Activated naive CD8-positive, alpha-beta T cell treated with anti-CD3 and anti-CD28 coated beads, Interleukin-2, amount 50 U/mL, for 24 hours (primary cell): Measurements from ENCODE around the gene RNGTT.
"Not testable (repeated sequence)": the region's sequence is repeated elsewhere in the genome, so short reads cannot be mapped to it uniquely, and the experiment has no call there.

ENCODE experiments used
- ATAC-seq: fragments of 150-1000 bp; cut with Tn5 transposase; one replicate; pipeline ENCODE4 v1.10.0; 2021
- DNase-seq: peaks from one replicate; pipeline ENCODE4 v3.0.0; 2021
- H3K27ac Mint-ChIP-seq: one replicate; pipeline ENCODE4 v1.8.0; 2021; ENCODE audit warnings: mild to moderate bottlenecking, mixed read lengths
- H3K27me3 Mint-ChIP-seq: one replicate; pipeline ENCODE4 v1.8.0; 2021; ENCODE audit warnings: mixed read lengths
- H3K36me3 Mint-ChIP-seq: one replicate; pipeline ENCODE4 v1.8.0; 2021; ENCODE audit warnings: low read depth, mixed read lengths
- H3K4me1 Mint-ChIP-seq: one replicate; pipeline ENCODE4 v1.8.0; 2021; ENCODE audit warnings: mixed read lengths
- H3K4me3 Mint-ChIP-seq: one replicate; pipeline ENCODE4 v1.8.0; 2021; ENCODE audit warnings: mild to moderate bottlenecking, moderate library complexity, mixed read lengths
- H3K9me3 Mint-ChIP-seq: one replicate; pipeline ENCODE4 v1.8.0; 2021; ENCODE audit warnings: mixed read lengths

RNGTT gene

GRCh38 chr6:88807622-88808021, 155.8 kb downstream of the RNGTT start:
- DNase-seq, result no peak
- Mint-ChIP-seq H3K9me3 (peaks cover 19% of the 10 kb centered on the region), H3K4me1 (peaks cover 2% of the 10 kb centered on the region), H3K27me3 (no peaks in the 10 kb centered on the region), H3K36me3 (peaks cover 49% of the 10 kb centered on the region), H3K27ac (no peak overlapping the region), H3K4me3 (no peak overlapping the region)
- ATAC-seq, result no peak

- no peak overlapping the region for H3K4me3 Mint-ChIP-seq
- no peaks in the 10 kb centered on the region for H3K27me3 Mint-ChIP-seq
- H3K9me3 Mint-ChIP-seq, result peaks cover 19% of the 10 kb centered on the region
- H3K36me3 Mint-ChIP-seq, result peaks cover 52% of the 10 kb centered on the region
- no peak overlapping the region for H3K27ac Mint-ChIP-seq
- H3K4me1 Mint-ChIP-seq, result peaks cover 2% of the 10 kb centered on the region
- ATAC-seq (no peak), DNase-seq (no peak)
These were observed 156.7 kb downstream of the RNGTT start for GRCh38 chr6:88806728-88807127.

- Mint-ChIP-seq H3K36me3 (peaks cover 60% of the 10 kb centered on the region), H3K9me3 (peaks cover 19% of the 10 kb centered on the region), H3K4me1 (peaks cover 2% of the 10 kb centered on the region), H3K27me3 (no peaks in the 10 kb centered on the region), H3K4me3 (no peak overlapping the region), H3K27ac (no peak overlapping the region)
- DNase-seq, result no peak
- ATAC-seq, result no peak
These were observed 158.7 kb downstream of the RNGTT start for GRCh38 chr6:88804701-88805100.

GRCh38 chr6:88785478-88785877, 177.9 kb downstream of the RNGTT start:
- Mint-ChIP-seq H3K36me3 (no peaks in the 10 kb centered on the region), H3K9me3 (no peaks in the 10 kb centered on the region), H3K27me3 (no peaks in the 10 kb centered on the region), H3K4me1 (peaks cover 5% of the 10 kb centered on the region), H3K27ac (no peak overlapping the region), H3K4me3 (no peak overlapping the region)
- DNase-seq (no peak), ATAC-seq (no peak)

GRCh38 chr6:88780714-88781389, 182.6 kb downstream of the RNGTT start:
- peaks cover 17% of the 10 kb centered on the region for H3K4me1 Mint-ChIP-seq
- H3K36me3 Mint-ChIP-seq, result peaks cover 17% of the 10 kb centered on the region
- no peaks in the 10 kb centered on the region for H3K9me3 Mint-ChIP-seq
- H3K27ac Mint-ChIP-seq, result no peak overlapping the region
- H3K4me3 Mint-ChIP-seq, result no peak overlapping the region
- DNase-seq (peak; percentile 44), ATAC-seq (peak; percentile 54)
- no peaks in the 10 kb centered on the region for H3K27me3 Mint-ChIP-seq

- Mint-ChIP-seq H3K4me1 (peaks cover 25% of the 10 kb centered on the region), H3K9me3 (no peaks in the 10 kb centered on the region), H3K36me3 (peaks cover 28% of the 10 kb centered on the region), H3K27me3 (no peaks in the 10 kb centered on the region), H3K27ac (peak overlapping the region; percentile 55), H3K4me3 (no peak overlapping the region)
- ATAC-seq (peak; percentile 68), DNase-seq (no peak)
These were observed 187.4 kb downstream of the RNGTT start for GRCh38 chr6:88775866-88776571.

GRCh38 chr6:88768114-88768513, 195.3 kb downstream of the RNGTT start:
- not testable (repeated sequence) for DNase-seq, H3K27ac Mint-ChIP-seq, ATAC-seq, H3K4me1 Mint-ChIP-seq, H3K4me3 Mint-ChIP-seq, H3K27me3 Mint-ChIP-seq, H3K9me3 Mint-ChIP-seq
- H3K36me3 Mint-ChIP-seq, result peaks cover 15% of the 10 kb centered on the region

- H3K27me3 Mint-ChIP-seq, result no peaks in the 10 kb centered on the region
- peaks cover 14% of the 10 kb centered on the region for H3K4me1 Mint-ChIP-seq
- ATAC-seq (no peak), DNase-seq (no peak)
- no peak overlapping the region for H3K4me3 Mint-ChIP-seq
- peaks cover 21% of the 10 kb centered on the region for H3K36me3 Mint-ChIP-seq
- H3K9me3 Mint-ChIP-seq, result no peaks in the 10 kb centered on the region
- H3K27ac Mint-ChIP-seq, result no peak overlapping the region
These were observed 199.3 kb downstream of the RNGTT start for GRCh38 chr6:88764081-88764480.

- no peaks in the 10 kb centered on the region for H3K27me3 Mint-ChIP-seq
- peak overlapping the region; percentile 32 for H3K27ac Mint-ChIP-seq
- H3K36me3 Mint-ChIP-seq, result peaks cover 20% of the 10 kb centered on the region
- H3K9me3 Mint-ChIP-seq, result no peaks in the 10 kb centered on the region
- DNase-seq (no peak), ATAC-seq (no peak)
- peaks cover 14% of the 10 kb centered on the region for H3K4me1 Mint-ChIP-seq
- no peak overlapping the region for H3K4me3 Mint-ChIP-seq
These were observed 200.3 kb downstream of the RNGTT start for GRCh38 chr6:88763160-88763559.

- Mint-ChIP-seq H3K27ac (no peak overlapping the region), H3K36me3 (peaks cover 21% of the 10 kb centered on the region), H3K4me1 (peaks cover 14% of the 10 kb centered on the region), H3K27me3 (no peaks in the 10 kb centered on the region), H3K4me3 (no peak overlapping the region), H3K9me3 (no peaks in the 10 kb centered on the region)
- DNase-seq (peak; percentile 3), ATAC-seq (peak; percentile 73)
These were observed 202.0 kb downstream of the RNGTT start for GRCh38 chr6:88761237-88762031.

GRCh38 chr6:88760091-88760490, 203.3 kb downstream of the RNGTT start:
- Mint-ChIP-seq H3K9me3 (peaks cover 4% of the 10 kb centered on the region), H3K4me3 (no peak overlapping the region), H3K4me1 (peaks cover 14% of the 10 kb centered on the region), H3K27ac (no peak overlapping the region), H3K36me3 (peaks cover 26% of the 10 kb centered on the region), H3K27me3 (no peaks in the 10 kb centered on the region)
- no peak for DNase-seq
- ATAC-seq, result no peak

GRCh38 chr6:88750936-88751335, 212.5 kb downstream of the RNGTT start:
- H3K9me3 Mint-ChIP-seq, result peaks cover 11% of the 10 kb centered on the region
- no peaks in the 10 kb centered on the region for H3K4me1 Mint-ChIP-seq
- H3K4me3 Mint-ChIP-seq, result no peak overlapping the region
- H3K27me3 Mint-ChIP-seq, result no peaks in the 10 kb centered on the region
- no peak overlapping the region for H3K27ac Mint-ChIP-seq
- DNase-seq (no peak), ATAC-seq (no peak)
- peaks cover 19% of the 10 kb centered on the region for H3K36me3 Mint-ChIP-seq

- no peak overlapping the region for H3K4me3 Mint-ChIP-seq
- H3K27ac Mint-ChIP-seq, result no peak overlapping the region
- H3K4me1 Mint-ChIP-seq, result no peaks in the 10 kb centered on the region
- no peak for ATAC-seq
- H3K9me3 Mint-ChIP-seq, result peaks cover 5% of the 10 kb centered on the region
- H3K27me3 Mint-ChIP-seq, result no peaks in the 10 kb centered on the region
- DNase-seq, result no peak
- peaks cover 12% of the 10 kb centered on the region for H3K36me3 Mint-ChIP-seq
These were observed 213.6 kb downstream of the RNGTT start for GRCh38 chr6:88749849-88750248.

GRCh38 chr6:88748141-88748540, 215.3 kb downstream of the RNGTT start:
- ATAC-seq (no peak), DNase-seq (no peak)
- no peak overlapping the region for H3K4me3 Mint-ChIP-seq
- H3K27ac Mint-ChIP-seq, result no peak overlapping the region
- H3K4me1 Mint-ChIP-seq, result no peaks in the 10 kb centered on the region
- H3K36me3 Mint-ChIP-seq, result peaks cover 7% of the 10 kb centered on the region
- no peaks in the 10 kb centered on the region for H3K9me3 Mint-ChIP-seq
- H3K27me3 Mint-ChIP-seq, result no peaks in the 10 kb centered on the region

- Mint-ChIP-seq H3K27me3 (no peaks in the 10 kb centered on the region), H3K36me3 (peaks cover 31% of the 10 kb centered on the region), H3K4me3 (no peak overlapping the region), H3K9me3 (peaks cover 9% of the 10 kb centered on the region), H3K4me1 (no peaks in the 10 kb centered on the region), H3K27ac (no peak overlapping the region)
- ATAC-seq, result no peak
- DNase-seq, result no peak
These were observed 221.5 kb downstream of the RNGTT start for GRCh38 chr6:88741939-88742338.
